HCT116 (cell line): ENCODE results near the gene TARBP1.

ENCODE experiments used
- CEBPB ChIP-seq: IDR thresholded peaks from 2 replicates; pipeline ENCODE4 v1.6.1; 2012; ENCODE audit warnings: low read depth
- EGR1 ChIP-seq: IDR thresholded peaks from 2 replicates; pipeline ENCODE4 v1.6.1; 2012; ENCODE audit warnings: low read depth
- EZH2 ChIP-seq: fragments of 200-600 bp; sonication (generic); IDR thresholded peaks from 2 replicates; pipeline ENCODE4 v1.6.1; 2017; ENCODE audit warnings: antibody characterized with exemption, mixed run types
- EZH2phosphoT487 ChIP-seq: fragments of 200-600 bp; IDR thresholded peaks from 2 replicates; pipeline ENCODE4 v1.6.1; 2018; ENCODE audit warnings: antibody characterized with exemption, borderline replicate concordance
- JUND ChIP-seq: IDR thresholded peaks from 2 replicates; pipeline ENCODE4 v1.6.1; 2012
- POLR2A ChIP-seq: IDR thresholded peaks from 2 replicates; pipeline ENCODE4 v1.7.0; 2011; ENCODE audit warnings: borderline replicate concordance; ENCODE audit not compliant: insufficient read depth, insufficient read length; ENCODE audit errors: extremely low read depth
- POLR2AphosphoS5 ChIP-seq: IDR thresholded peaks from 2 replicates; pipeline ENCODE4 v1.6.1; 2011; ENCODE audit warnings: mild to moderate bottlenecking, low read depth, low read length, moderate library complexity
- RAD21 ChIP-seq: IDR thresholded peaks from 2 replicates; pipeline ENCODE4 v1.6.1; 2012; ENCODE audit warnings: low read depth, mild to moderate bottlenecking
- YY1 ChIP-seq: IDR thresholded peaks from 2 replicates; pipeline ENCODE4 v1.6.1; 2011; ENCODE audit warnings: low read length, low read depth, moderate library complexity, mild to moderate bottlenecking; ENCODE audit not compliant: insufficient replicate concordance; ENCODE audit errors: extremely low read depth
- TF ChIP-seq, protein P1 (sequence below): IDR thresholded peaks from 2 replicates; pipeline ENCODE4 v1.6.1; 2012; ENCODE audit warnings: low read depth
- TF ChIP-seq, protein P2 (sequence below), 3 experiments: fragments of 200-600 bp in 1 of 3; sonication (generic) in 1 of 3; IDR thresholded peaks in 2 of 3; conservative IDR thresholded peaks in 1 of 3; 2 replicates each; pipeline ENCODE4 v1.5.1; 2012 to 2017; ENCODE audit warnings: low read depth in 2 of 3, low read length in 2 of 3, antibody characterized with exemption in 1 of 3, borderline replicate concordance in 1 of 3, control low read depth in 1 of 3, mild to moderate bottlenecking in 1 of 3, mixed read lengths in 1 of 3, mixed run types in 1 of 3, moderate library complexity in 1 of 3; ENCODE audit not compliant: insufficient read depth in 1 of 3
- TF ChIP-seq, protein P3 (sequence below): IDR thresholded peaks from 2 replicates; pipeline ENCODE4 v1.6.1; 2012
- TF ChIP-seq, protein P4 (sequence below): IDR thresholded peaks from 2 replicates; pipeline ENCODE4 v1.6.1; 2011; ENCODE audit warnings: mild to moderate bottlenecking, low read length, moderate library complexity; ENCODE audit not compliant: insufficient replicate concordance; ENCODE audit errors: extremely low read depth

DNA sequence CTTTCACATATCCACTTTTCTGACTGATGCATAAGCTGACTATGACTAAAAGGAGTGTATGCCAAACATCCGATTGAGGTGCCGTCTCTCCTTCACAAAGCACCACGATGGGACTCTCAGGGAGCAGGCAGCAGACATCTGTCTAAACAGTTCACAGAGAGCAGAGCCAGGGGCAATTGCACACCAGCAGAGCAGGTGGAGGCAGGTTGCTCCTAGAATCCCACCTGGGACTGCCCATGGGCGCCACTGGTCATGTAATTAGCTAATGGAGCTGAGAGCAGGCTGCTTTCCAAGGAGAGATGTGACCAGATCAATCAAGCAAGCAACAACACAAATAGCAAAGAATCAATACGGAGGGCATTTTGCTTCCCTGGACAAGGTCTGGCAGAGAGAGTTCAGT is 136.2 kb downstream of the TARBP1 start:
- TF ChIP-seq, protein P1, sequence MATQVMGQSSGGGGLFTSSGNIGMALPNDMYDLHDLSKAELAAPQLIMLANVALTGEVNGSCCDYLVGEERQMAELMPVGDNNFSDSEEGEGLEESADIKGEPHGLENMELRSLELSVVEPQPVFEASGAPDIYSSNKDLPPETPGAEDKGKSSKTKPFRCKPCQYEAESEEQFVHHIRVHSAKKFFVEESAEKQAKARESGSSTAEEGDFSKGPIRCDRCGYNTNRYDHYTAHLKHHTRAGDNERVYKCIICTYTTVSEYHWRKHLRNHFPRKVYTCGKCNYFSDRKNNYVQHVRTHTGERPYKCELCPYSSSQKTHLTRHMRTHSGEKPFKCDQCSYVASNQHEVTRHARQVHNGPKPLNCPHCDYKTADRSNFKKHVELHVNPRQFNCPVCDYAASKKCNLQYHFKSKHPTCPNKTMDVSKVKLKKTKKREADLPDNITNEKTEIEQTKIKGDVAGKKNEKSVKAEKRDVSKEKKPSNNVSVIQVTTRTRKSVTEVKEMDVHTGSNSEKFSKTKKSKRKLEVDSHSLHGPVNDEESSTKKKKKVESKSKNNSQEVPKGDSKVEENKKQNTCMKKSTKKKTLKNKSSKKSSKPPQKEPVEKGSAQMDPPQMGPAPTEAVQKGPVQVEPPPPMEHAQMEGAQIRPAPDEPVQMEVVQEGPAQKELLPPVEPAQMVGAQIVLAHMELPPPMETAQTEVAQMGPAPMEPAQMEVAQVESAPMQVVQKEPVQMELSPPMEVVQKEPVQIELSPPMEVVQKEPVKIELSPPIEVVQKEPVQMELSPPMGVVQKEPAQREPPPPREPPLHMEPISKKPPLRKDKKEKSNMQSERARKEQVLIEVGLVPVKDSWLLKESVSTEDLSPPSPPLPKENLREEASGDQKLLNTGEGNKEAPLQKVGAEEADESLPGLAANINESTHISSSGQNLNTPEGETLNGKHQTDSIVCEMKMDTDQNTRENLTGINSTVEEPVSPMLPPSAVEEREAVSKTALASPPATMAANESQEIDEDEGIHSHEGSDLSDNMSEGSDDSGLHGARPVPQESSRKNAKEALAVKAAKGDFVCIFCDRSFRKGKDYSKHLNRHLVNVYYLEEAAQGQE = no peak
- TF ChIP-seq, protein P2, sequence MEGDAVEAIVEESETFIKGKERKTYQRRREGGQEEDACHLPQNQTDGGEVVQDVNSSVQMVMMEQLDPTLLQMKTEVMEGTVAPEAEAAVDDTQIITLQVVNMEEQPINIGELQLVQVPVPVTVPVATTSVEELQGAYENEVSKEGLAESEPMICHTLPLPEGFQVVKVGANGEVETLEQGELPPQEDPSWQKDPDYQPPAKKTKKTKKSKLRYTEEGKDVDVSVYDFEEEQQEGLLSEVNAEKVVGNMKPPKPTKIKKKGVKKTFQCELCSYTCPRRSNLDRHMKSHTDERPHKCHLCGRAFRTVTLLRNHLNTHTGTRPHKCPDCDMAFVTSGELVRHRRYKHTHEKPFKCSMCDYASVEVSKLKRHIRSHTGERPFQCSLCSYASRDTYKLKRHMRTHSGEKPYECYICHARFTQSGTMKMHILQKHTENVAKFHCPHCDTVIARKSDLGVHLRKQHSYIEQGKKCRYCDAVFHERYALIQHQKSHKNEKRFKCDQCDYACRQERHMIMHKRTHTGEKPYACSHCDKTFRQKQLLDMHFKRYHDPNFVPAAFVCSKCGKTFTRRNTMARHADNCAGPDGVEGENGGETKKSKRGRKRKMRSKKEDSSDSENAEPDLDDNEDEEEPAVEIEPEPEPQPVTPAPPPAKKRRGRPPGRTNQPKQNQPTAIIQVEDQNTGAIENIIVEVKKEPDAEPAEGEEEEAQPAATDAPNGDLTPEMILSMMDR (IDR thresholded peaks at IDR 0.05 in 2 of 3, conservative IDR thresholded peaks at IDR 0.05 in 1 of 3; ENCODE audit: borderline replicate concordance in 1 of 3, insufficient read depth in 1 of 3, low read depth in 2 of 3, low read length in 2 of 3) = no peak
- TF ChIP-seq CEBPB = no peak
- no peak for TF ChIP-seq YY1
- TF ChIP-seq POLR2A = no peak
- no peak for TF ChIP-seq JUND
- no peak for TF ChIP-seq POLR2AphosphoS5
- no peak for TF ChIP-seq EGR1
- TF ChIP-seq RAD21 = no peak
- TF ChIP-seq EZH2phosphoT487 = no peak
- TF ChIP-seq, protein P3, sequence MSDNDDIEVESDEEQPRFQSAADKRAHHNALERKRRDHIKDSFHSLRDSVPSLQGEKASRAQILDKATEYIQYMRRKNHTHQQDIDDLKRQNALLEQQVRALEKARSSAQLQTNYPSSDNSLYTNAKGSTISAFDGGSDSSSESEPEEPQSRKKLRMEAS = no peak
- TF ChIP-seq, protein P4, sequence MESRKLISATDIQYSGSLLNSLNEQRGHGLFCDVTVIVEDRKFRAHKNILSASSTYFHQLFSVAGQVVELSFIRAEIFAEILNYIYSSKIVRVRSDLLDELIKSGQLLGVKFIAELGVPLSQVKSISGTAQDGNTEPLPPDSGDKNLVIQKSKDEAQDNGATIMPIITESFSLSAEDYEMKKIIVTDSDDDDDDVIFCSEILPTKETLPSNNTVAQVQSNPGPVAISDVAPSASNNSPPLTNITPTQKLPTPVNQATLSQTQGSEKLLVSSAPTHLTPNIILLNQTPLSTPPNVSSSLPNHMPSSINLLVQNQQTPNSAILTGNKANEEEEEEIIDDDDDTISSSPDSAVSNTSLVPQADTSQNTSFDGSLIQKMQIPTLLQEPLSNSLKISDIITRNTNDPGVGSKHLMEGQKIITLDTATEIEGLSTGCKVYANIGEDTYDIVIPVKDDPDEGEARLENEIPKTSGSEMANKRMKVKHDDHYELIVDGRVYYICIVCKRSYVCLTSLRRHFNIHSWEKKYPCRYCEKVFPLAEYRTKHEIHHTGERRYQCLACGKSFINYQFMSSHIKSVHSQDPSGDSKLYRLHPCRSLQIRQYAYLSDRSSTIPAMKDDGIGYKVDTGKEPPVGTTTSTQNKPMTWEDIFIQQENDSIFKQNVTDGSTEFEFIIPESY = no peak
- TF ChIP-seq EZH2 = no peak
